ENCODE measurements around the gene RNASE2.
A peak's percentile ranks its signal among the peaks of the same experiment; 100 is the strongest.
"Not testable (repeated sequence)": the region's sequence is repeated elsewhere in the genome, so short reads cannot be mapped to it uniquely, and the experiment has no call there.

RNASE2 gene

DNA sequence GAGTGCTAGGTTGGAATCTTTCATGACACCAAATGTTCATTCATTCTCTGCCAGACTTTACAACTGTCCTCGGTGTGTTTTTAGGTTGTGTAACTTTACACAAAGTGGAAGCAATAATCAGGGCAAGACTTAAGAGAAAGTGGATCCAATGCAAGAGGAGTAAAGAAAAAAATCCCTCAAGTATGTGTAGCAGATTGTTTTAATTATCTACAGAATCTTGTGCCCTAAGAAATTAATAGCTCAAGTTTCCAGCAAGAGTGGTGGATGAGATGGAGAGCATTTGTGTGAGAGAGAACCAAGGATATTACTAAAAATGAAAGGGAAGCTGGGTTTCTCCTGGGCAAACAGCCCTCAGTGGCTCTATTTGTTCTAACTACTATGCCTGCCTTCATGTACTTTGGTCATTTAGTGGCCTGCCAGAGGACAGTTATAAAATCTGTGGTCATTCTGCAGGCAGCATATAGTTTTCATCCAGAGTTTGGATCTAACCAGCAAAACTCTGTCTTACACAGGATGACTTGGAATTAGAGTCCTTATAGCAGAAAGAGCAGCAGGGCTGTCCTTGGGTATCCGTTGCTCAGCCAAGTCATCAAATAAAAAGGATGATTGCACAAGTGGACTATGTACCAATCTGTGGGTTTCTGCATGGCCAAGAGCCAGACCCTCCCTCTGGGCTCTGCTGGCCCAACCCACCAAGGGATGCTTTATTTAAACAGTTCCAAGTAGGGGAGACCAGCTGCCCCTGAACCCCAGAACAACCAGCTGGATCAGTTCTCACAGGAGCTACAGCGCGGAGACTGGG, at the start of gene RNASE2:
Gene RNASE2 (plus strand): TSS at position 752 of the 802 bp plus-strand sequence. CDS start 285 bp downstream, outside the sequence.
- DNase-seq: not testable (repeated sequence)

DNA sequence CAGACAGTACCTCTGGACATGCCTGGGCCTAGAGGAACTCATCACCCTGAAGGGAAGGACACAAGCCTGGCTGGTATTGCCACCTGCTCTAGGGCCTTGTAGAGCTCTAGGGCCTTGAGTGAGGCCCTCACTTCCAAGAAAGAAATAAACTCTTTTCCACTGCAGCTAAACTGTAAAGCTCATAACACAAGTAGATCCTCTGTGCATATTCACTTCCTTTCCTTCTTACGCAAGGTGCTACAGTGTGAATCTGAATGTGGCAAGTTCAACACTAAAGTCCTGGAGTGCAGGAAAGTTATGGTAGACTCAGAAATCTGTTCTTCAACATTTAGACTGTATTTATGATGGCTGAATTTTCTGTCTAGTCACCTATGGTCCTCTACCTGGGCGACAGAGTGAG, 49.6 kb upstream of the RNASE2 start:
- no peak for DNase-seq

DNA sequence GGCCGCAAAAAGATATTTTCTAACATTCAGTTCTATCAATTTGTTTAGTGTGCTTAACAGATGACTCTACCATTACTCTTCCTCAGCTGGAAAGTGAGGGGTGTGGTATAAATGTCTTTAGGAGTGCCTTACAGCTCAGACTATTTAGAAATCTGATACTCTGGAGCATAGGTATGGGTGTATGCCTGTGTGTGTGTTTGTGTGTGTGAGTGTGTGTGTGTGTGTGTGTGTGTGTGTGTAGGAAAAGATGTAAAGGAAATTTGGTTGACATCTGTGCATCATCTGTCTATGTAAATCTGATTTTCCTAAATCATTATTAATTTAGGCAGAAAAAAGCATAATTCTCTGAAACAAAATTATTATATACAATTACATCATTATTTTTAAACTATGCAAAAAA, 48.1 kb upstream of the RNASE2 start:
- DNase-seq: no peak

DNA sequence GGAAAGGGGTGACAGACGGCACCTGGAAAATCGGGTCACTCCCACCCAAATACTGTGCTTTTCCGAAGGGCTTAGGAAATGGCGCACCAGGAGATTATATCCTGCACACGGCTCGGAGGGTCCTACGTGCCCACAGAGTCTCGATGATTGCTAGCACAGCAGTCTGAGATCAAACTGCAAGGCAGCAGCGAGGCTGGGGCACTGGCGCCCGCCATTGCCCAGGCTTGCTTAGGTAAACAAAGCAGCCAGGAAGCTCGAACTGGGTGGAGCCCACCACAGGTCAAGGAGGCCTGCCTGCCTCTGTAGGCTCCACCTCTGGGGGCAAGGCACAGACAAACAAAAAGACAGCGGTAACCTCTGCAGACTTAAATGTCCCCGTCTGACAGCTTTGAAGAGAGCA, 44.5 kb upstream of the RNASE2 start:
- not testable (repeated sequence) for DNase-seq

DNA sequence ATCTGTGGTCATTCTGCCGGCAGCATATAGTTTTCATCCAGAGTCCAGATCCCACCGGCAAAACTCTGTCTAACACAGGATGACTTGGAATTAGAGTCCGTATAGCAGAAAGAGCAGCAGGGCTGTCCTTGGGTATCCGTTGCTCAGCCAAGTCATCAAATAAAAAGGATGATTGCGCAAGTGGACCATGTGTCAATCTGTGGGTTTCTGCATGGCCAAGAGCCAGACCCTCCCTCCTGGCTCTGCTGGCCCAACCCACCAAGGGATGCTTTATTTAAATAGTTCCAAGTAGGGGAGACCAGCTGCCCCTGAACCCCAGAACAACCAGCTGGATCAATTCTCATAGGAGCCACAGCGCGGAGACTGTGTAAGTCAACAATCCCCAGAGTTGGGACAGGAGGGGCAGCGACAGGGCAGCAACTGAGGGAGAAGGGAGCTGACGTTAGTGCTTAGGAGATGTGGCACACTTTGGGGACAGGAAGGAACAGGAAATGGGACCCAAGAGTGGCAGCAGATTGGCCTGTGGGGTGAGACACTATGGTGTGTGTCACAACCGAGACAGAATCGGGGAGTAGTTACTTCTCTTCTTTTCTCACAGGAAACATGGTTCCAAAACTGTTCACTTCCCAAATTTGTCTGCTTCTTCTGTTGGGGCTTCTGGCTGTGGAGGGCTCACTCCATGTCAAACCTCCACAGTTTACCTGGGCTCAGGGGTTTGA, 36.1 kb upstream of the RNASE2 start:
- not testable (repeated sequence) for DNase-seq

DNA sequence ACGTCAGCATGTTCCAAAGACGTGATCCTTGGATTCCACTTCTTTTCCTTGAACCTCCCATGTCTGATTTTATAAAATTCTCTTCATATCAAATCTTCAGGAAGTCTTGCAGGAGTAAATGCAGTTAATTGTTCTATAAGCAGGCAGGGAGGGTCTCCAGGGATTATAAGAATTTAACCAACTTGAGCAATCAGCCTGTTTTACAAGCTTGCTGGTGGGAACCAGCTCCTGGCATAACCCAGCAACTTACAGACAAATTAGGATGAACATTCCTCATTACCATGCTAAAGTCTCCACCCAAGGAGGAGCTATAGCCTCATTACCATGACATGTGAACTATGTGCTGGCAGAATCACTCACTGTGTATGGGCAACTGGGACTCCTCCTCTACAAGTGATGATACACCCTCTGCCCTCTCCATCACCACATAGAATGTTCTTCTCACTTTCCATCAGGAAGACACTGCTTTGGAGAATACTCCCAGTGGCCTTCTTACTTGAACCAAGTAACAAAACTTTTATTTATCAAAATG, 31.5 kb upstream of the RNASE2 start:
- DNase-seq: not testable (repeated sequence)

DNA sequence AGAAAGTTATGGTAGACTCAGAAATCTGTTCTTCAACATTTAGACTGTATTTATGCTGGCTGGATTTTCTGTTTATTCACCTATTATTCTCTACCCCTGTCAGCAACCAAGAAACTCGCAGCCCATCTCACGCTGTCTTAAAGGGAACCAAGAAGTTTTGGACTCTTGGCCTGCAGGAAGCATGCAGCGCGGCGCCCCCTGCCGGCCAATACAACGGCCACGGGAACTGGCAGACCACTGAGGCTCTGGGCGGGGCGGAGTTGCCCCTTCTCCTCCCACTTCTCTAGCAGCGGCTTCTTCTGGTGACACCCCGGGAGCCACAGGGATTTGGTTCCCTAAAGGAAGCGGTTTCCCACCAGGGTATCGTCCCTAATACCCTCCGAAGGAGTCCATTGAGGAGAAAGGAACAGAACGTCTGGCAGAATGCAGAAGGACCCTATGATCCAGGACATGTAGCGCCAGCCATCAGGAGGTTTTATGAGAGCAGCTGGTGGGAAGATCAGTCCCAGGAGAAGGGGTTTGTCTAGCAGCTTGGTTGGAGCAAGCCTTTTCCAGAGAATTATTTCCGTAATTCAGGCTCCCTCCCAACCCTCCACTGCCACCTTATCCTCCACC, 21.0 kb upstream of the RNASE2 start:
- DNase-seq: peak; percentile 29

DNA sequence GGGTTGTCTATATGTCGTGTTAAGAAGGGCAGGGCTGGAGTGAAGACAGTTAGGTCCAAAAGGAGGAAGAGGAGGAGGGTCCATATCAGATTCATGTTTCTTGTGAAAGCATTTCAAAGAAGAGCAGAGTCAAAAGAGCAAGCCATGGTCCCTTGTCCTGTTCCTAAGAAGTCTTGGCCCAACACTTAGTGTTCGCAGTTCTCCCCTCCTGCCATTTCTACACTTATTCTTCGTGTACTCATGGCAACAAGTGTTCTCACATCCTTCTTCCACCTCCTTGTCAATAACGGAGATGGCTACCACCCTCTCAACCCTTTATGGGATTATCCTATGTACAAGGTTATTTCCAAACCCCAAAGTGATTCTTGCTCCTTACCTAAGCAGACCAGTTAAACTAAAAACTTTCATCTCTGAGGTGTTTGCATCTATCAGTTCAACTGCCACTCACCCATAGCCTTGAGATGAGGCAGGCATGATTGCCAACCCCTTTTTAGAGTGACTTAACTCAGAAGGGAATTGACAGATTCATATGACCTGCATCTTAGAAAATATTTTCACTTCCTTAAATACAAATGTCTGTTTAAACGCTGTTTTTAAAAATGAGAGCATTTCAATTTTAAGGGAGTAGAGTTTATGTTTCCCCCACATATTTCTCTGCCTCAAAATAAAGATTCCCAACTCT, 19.8 kb upstream of the RNASE2 start:
- DNase-seq: no peak

DNA sequence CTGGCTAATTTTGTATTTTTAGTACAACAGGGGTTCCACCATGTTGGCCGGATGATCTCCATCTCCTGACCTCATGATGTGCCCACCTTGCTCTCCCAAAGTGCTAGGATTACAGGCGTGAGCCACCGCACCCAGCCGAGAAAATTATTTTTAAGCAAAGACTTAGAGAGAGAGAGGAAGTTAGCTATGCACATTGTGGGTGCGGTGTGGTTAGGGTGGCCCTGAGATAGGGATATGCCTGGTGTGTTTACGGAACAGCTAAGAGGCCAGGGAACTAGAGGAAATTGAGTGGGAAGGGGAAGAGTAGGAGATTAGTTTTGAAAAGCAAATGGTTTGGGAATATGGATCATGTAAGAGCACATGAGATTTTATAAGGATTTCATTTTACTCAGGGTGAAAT, 10.1 kb upstream of the RNASE2 start:
- not testable (repeated sequence) for DNase-seq

DNA sequence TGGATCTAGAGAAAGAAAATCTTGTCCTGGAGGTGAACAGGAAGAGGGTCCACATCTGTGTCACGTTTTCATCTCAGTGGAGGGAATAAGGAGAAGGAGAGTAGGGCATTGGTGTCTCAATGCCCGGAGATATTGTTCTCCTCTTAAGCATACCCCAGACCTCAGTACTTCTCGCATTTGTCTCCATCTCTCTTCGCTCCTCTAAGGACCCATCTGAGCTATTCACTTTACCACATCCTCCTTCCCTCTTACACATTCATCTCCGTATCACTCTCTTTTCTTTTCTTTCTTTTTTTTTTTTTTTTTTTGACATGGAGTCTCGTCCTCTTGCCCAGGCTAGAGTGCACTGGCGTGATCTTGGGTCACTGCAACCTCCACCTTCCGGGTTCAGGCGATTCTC, 8.6 kb upstream of the RNASE2 start:
- DNase-seq: not testable (repeated sequence)

DNA sequence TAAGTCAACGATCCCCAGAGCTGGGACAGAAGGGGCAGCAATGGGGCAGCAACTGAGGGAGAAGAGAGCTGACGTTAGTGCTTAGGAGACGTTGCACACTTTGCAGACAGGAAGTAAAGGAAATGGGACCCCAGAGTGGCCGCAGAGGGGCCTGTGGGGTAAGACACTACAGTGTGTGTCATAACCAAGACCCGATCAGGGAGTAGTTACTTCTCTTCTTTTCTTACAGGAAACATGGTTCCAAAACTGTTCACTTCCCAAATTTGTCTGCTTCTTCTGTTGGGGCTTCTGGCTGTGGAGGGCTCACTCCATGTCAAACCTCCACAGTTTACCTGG, 219 bp downstream of the RNASE2 start:
- DNase-seq: not testable (repeated sequence)

DNA sequence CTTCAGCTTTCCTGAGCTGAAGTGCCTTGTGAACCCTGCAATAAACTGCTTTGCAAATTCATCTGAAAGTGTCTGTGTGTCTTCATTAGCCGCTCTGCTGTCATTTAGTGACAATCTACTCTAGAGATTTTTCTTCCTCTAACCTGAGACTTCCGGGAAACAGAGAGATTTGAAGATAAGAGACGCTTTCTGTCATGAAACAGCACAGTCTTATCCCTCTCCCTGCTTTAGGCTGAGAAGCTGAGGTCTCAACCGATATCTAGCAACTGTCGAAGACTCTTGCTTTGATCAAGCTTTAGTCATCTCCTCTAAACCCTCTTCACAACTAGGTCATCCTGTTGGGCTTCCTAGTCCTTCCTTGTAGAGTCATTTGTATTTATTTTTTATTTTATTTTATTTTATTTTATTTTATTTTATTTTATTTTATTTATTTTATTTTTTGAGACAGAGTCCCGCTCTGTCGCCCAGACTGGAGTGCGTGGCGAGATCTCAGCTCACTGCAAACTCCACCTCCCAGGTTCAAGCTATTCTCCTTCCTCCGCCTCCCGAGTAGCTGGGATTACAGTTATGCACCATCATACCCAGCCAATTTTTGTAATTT, 1.2 kb downstream of the RNASE2 start:
- DNase-seq: no peak

DNA sequence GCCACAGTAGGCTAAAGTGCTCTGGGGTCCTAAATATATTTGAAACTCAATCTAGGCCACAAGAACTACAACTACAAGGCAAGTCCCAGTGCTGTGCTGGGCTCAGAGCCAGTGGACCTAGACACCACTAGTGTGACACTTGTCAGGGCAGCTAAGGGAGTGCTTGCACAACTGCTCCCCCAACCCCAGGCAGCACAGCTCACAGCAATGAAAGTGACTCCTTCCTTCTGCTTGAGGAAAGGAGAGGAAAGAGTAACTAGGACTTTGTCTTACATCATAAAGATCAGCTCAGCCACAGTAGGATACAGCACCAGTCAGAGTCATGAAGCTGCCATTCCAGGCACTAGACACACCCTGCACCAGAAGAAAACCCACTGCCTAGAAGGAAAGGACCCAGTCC, 3.7 kb downstream of the RNASE2 start:
- DNase-seq: not testable (repeated sequence)

DNA sequence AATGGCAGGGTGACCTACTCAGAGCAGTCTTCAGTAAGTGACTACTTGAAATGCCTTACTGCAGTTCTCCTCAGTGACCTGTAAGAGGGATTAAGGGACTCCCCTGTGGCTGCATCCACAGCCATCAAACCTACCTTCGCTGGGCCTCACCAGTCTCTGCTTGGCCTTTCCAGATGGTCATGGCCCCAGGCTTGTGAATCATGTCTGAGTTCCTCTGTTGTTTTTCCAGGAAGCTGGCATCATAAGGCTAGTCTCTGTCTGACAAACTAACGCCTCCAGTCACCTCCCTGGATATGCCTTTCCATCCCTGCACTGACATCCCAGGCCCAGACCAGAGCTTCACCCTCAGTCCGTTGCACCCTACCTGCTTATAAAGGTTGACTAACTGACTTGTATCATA, 14.0 kb downstream of the RNASE2 start:
- no peak for DNase-seq

DNA sequence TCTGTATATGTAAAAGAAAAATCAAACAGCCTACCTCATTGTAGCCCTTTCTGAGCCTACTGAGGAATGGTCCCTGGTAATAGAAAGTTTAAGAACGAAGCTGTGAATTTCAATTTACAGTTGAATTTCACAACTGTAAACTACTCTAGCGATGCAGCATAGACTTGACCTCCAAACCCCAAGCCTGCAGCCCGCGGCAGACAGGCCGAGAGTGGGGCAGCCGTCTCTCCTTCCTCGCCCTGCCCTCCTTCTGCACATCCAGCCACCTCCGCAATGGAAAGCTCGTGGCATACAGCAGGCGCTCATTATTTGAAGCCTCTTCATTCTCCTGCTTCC, 15.3 kb downstream of the RNASE2 start:
- no peak for DNase-seq

DNA sequence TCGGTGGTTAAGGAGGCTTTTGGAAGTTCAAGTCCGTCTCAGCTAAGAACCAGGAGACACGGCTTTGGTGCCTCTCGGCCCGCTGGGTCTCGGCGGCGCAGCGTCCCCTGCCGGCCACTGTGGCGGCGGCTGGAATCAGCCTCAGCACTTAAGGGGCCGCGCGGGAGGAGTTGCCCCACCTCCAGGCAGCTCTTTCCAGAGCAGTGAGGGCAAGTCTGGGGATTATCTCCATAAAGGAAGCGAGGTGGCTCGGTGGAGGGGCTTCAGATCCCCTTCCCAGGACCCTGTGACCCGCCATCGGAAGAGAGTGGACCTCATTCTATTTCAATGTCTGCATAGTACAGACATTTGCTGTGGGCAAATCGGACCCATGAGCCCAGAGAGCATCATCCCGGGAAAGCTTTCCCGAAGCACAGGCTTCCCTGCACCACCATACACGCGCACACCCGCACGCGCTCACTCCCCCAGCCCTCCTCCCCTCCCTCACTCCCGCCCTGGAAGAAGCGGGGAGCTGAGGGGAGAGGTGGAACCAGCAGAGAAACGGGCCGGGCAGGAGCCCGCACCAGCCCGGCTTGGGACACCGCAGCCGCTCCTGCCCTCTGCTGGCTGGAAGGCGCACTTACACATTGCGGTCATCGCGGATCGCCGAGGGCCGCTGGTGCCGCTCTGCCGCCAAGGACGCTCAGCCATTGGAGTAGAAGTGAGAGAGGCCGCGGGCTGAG, 15.9 kb downstream of the RNASE2 start:
- peak; percentile 77 for DNase-seq

DNA sequence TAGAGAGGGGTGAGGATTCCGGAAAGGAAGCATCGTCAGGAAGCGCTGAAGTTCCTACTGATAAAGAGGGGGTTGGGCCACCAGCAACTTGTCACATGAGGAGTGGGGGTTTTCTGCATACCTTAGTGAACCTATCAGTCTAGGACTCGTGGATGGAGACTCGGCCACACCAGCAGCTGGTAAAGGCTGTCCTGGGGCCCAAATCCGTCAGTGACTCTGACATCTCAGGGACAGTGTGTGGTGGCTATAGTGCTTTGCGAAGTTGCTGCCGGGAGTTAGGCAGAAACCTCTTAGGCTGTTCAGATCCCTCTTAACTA, 16.4 kb downstream of the RNASE2 start:
- no peak for DNase-seq

DNA sequence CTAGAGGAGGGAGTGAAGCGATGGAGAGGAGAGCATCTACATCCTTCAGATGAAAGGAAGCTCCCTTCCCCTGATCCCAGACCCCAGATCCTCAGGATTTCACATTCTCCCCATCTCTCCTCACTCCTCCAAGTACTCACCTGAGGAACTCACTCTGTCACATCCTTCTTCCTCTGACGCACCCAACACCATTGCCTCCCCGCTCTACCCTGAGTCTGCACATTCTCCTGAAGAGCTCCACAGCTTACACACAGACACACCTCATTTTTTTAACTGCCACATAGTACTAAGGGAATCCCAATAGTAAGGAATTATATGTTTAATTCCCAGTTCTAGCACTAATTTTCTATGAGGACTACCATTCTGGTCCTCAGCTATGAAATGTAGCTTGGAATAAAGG, 18.2 kb downstream of the RNASE2 start:
- no peak for DNase-seq

DNA sequence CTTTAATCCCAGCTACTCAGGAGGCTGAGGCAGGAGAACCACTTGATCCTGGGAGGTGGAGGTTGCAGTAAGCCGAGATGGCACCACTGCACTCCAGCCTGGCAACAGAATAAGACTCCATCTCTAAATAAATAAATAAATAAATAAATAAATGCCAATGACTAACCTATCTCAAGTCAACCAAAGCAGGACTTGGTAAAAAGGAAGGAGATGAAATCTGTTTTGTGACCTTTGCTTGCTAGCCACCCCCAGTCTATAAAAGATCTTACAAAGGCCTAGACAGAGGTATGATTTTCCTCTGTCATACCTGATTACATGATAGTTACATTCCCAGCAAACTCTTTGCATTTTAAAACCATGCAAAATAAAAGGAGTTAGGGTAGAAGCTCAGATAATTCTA, 21.0 kb downstream of the RNASE2 start:
- DNase-seq: no peak

DNA sequence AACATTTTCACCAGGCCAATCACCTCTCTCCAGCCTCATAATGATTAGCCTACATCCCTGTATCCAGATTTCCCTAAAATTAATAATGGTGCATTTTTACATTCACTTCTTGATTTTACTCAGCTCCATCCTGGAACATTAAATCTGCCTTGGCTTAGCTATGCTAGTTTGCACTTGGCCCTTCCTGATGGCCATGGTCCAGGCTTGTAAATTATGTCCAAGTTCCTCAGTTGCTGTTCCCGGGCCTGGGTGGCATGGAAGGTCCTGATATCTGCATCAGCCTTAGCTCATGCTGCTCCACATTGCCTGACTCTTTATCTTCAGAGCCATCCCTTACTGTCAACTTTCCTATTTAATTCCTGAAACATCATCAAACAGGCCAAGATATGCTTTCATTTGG, 23.4 kb downstream of the RNASE2 start:
- no peak for DNase-seq

DNA sequence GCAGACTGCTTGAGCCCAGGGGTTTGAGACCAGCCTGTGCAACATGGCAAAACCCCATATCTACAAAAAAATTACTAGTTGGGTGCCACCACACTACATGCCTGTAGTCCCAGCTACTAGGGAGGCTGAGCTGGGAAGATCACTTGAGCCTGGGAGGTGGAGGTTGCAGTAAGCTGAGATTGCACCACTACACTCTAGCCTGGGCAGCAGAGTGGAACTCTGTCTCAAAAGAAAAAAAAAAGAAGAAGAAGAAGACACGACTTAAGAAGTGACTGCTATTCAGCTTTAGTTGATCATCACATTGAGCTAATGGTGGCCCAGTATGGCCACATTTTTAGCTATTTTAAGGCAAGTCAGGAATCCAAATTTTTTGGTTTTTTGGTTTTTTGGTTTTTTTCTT, 25.6 kb downstream of the RNASE2 start:
- DNase-seq: no peak

DNA sequence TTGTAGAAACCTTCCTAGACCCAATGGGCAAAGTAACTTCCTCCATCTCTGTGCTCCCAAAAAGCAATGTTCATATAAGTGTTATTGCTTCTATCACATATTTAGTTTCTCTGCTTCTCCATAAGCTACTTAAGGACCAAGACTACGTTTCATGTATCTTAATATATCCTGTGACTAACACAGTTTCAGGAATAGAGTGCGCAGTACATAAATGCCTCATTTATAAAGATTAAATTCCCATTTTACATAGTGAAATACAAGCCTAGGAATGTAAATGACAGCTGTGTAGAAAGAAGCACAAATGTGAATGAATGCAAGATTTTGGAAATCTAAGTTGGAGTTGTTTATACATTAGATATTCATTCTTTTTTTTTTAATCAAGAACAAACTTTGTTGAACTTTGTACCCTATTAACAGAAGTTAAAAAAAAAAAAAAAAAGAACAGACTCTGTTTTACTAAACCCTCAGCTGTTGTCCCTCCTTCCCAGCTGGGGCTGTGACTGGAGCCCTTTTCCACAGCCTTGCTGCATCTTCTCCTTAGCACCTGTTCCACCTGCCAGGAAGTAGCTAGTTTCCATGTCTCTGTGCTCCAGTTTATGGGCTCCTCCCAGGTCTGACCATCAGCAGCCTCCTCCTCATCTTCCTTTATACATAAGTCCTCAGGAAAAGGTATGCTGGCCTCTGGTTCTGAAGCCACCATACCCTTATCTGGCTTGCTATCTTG, 27.5 kb downstream of the RNASE2 start:
- no peak for DNase-seq
